Left ventricle myocardium inferior (tissue), 1 donor: Measurements from ENCODE around the gene FAM117A. TPM values are rescaled to one million over a fixed set of nuclear protein-coding genes. Genes with fewer than 3 reads are reported as not detected.

Experiments used
- DNase-seq: peaks from one replicate; pipeline ENCODE4 v3.0.0-alpha.2; 2020
- H3K27ac ChIP-seq: fragments of 200-600 bp; replicated peaks from 2 replicates; pipeline ENCODE4 v1.8.0; 2021
- H3K27me3 ChIP-seq: fragments of 200-600 bp; 2 replicates; pipeline ENCODE4 v1.8.0; 2021; ENCODE audit warnings: low read depth
- H3K36me3 ChIP-seq: fragments of 200-600 bp; 2 replicates; pipeline ENCODE4 v1.8.0; 2021
- H3K4me1 ChIP-seq: fragments of 200-600 bp; 2 replicates; pipeline ENCODE4 v1.8.0; 2021
- H3K4me3 ChIP-seq: fragments of 200-600 bp; 2 replicates; pipeline ENCODE4 v1.8.0; 2021; ENCODE audit warnings: mild to moderate bottlenecking, moderate library complexity
- H3K9me3 ChIP-seq: fragments of 200-600 bp; replicated peaks from 2 replicates; pipeline ENCODE4 v1.8.0; 2021
- intact Hi-C: fragments of 100-400 bp; cut with micrococcal nuclease; formaldehyde crosslinking; loops from one replicate; pipeline ENCODE4 v1.11.0; 2022
- total RNA-seq: library from RNA; stranded (reverse); fragmentation: NEBNext Ultra II Directional; extraction: Animal tissue kit (Norgen Biotek cat#: 25700); gene quantifications from one replicate; pipeline ENCODE4 v1.2.1, GENCODE V29; 2021
- TF ChIP-seq, protein P1 (sequence below): fragments of 200-600 bp; IDR thresholded peaks from 2 replicates; pipeline ENCODE4 v1.8.0; 2021; ENCODE audit warnings: antibody characterized with exemption, mild to moderate bottlenecking, borderline replicate concordance
- donor health status: DM: no; HTN: yes; CAD: no; lungs with severe emphysema.

Gene FAM117A
- total RNA-seq, 1 donor from 2014 or later = 12.8 TPM

DNA sequence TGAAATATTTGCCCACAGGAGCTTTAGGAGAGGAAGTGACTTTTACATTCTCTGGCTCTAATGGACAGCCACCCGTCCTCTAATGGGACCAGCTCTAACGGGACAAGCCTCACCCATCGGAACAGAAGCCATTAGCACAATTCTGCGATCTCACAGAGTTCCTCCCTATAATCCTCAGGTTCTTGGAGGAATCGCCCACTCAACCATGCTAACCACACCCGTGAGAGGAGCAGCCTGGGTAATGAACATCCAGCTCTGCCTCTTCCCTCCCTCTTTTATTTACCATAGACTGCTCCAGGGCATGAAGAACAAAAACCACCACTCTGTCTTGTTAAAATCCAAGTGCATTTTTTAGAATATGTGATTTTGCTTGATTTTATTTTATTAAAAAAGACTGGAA lies 63.0 kb downstream of the FAM117A start:
- H3K4me3 ChIP-seq = no peak overlapping the region
- H3K27me3 ChIP-seq = no peaks in the 10 kb centered on the region
- H3K9me3 ChIP-seq = no peaks in the 10 kb centered on the region
- DNase-seq = no peak
- no peak overlapping the region for H3K27ac ChIP-seq
- intact Hi-C loops = loop anchor here (10.0 kb wide), 1 partner anchor 154 kb away; no protein-coding TSS in a partner anchor
- H3K4me1 ChIP-seq = peaks cover 39% of the 10 kb centered on the region
- TF ChIP-seq, protein P1, sequence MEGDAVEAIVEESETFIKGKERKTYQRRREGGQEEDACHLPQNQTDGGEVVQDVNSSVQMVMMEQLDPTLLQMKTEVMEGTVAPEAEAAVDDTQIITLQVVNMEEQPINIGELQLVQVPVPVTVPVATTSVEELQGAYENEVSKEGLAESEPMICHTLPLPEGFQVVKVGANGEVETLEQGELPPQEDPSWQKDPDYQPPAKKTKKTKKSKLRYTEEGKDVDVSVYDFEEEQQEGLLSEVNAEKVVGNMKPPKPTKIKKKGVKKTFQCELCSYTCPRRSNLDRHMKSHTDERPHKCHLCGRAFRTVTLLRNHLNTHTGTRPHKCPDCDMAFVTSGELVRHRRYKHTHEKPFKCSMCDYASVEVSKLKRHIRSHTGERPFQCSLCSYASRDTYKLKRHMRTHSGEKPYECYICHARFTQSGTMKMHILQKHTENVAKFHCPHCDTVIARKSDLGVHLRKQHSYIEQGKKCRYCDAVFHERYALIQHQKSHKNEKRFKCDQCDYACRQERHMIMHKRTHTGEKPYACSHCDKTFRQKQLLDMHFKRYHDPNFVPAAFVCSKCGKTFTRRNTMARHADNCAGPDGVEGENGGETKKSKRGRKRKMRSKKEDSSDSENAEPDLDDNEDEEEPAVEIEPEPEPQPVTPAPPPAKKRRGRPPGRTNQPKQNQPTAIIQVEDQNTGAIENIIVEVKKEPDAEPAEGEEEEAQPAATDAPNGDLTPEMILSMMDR = no peak
- H3K36me3 ChIP-seq = peaks cover 64% of the 10 kb centered on the region

GRCh38 chr17:49699966-49700575 lies 63.9 kb downstream of the FAM117A start:
- H3K27me3 ChIP-seq = no peaks in the 10 kb centered on the region
- H3K36me3 ChIP-seq = peaks cover 55% of the 10 kb centered on the region
- DNase-seq = peak; percentile 63
- TF ChIP-seq, protein P1 = no peak
- peaks cover 37% of the 10 kb centered on the region for H3K4me1 ChIP-seq
- peak overlapping the region; percentile 32 for H3K27ac ChIP-seq
- H3K9me3 ChIP-seq = no peaks in the 10 kb centered on the region
- no peak overlapping the region for H3K4me3 ChIP-seq
- intact Hi-C loops = loop anchor here (10.0 kb wide), 1 partner anchor 155 kb away; no protein-coding TSS in a partner anchor

DNA sequence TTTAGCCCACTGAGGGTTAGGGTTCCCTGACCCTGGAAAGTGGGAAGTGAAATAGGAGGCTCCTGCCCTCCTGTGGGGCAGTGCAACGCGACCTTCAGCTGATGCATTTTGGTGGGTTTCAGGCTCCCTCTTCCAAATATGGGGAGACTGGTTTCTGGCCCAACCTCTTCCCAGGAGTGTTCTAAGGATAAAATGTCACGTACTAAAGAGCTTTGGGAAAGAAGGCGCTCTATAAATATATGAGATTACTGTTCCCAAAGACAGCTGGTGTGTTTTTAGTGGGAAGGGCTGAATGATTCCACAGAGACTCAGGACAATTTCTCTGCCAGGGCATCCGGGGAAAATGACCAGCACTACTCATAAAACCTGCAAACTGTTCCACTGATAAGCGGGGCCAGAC lies 65.9 kb downstream of the FAM117A start:
- H3K9me3 ChIP-seq = no peaks in the 10 kb centered on the region
- no peaks in the 10 kb centered on the region for H3K27me3 ChIP-seq
- TF ChIP-seq, protein P1 = no peak
- intact Hi-C loops = no loop called here
- peaks cover 34% of the 10 kb centered on the region for H3K36me3 ChIP-seq
- H3K27ac ChIP-seq = peak overlapping the region; percentile 64
- H3K4me1 ChIP-seq = peaks cover 30% of the 10 kb centered on the region
- no peak for DNase-seq
- H3K4me3 ChIP-seq = no peak overlapping the region

DNA sequence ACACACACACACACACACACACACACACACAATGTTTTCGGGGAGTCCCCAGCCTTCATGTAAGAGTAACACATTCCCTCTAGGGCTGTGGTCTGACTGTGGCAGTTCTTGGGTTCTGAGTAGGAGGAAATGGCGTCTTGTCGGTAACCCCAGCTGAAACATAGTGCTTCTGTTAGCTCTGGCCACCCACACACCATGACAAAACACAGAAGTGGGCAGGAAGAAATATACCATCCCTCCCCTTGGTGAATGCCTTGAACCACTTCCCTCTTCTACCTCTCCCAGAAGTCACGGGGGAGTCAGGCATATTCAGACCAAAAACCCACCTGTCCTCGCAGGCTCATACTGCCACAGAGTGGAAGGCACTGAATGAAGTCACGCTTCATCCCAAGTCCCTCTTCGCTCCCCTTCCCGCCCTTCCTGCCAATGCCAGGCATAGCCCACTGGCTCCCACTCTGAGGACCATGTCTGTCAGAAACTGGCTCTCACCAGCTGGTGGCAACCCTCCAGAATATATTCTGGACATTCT lies 67.6 kb downstream of the FAM117A start:
- H3K27me3 ChIP-seq = no peaks in the 10 kb centered on the region
- H3K9me3 ChIP-seq = no peaks in the 10 kb centered on the region
- peaks cover 45% of the 10 kb centered on the region for H3K4me1 ChIP-seq
- H3K27ac ChIP-seq = no peak overlapping the region
- H3K36me3 ChIP-seq = peaks cover 17% of the 10 kb centered on the region
- TF ChIP-seq, protein P1 = no peak
- DNase-seq = no peak
- intact Hi-C loops = no loop called here
- no peak overlapping the region for H3K4me3 ChIP-seq

DNA sequence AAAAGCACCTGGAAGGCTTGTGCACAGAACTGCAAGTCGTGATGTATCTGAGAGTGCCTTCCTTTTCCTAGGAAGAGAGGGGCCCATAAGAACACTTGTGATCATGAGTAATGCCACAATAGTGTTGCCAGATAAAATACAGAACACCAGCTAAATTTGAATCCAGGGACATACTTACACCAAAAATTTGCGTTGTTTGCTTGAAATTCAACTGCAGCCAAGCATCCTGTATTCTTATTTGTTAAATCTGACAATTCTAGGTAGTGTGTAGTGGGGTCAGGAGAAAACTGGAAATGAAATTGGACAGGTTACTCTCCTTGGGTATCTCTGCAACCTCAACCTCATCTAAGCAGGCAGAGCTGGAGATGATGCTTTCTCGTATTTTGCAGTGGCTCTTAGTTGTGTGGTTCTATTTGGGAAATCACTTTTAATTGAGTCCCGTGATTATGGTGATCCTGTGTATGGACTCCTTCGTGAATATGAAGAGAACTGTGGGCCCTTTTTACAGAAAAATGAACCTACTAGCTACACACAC lies 68.2 kb downstream of the FAM117A start:
- intact Hi-C loops = loop anchor here (2.0 kb wide), 1 partner anchor 121 kb away; the partner anchor contains the start of gene NXPH3
- TF ChIP-seq, protein P1 = peak; percentile 5
- no peak for DNase-seq
- H3K36me3 ChIP-seq = peaks cover 12% of the 10 kb centered on the region
- no peak overlapping the region for H3K4me3 ChIP-seq
- H3K9me3 ChIP-seq = no peaks in the 10 kb centered on the region
- no peaks in the 10 kb centered on the region for H3K27me3 ChIP-seq
- H3K27ac ChIP-seq = no peak overlapping the region
- peaks cover 51% of the 10 kb centered on the region for H3K4me1 ChIP-seq
